Upper lobe of left lung (tissue), 4 donors: ENCODE results near the gene NMB.

Experiments
- CTCF ChIP-seq, 6 experiments: fragments of 450-650 bp in 4 of 6; fragments of 200-600 bp in 2 of 6; sonication (generic) in 2 of 6; IDR thresholded peaks; one replicate each; pipeline ENCODE4 v1.5.1; 2016 to 2019; ENCODE audit warnings: antibody characterized with exemption in 6 of 6
- EP300 ChIP-seq, 4 donors: sonication (generic); formaldehyde crosslinking; IDR thresholded peaks; one replicate each; pipeline ENCODE4 v1.5.1; 2017; ENCODE audit warnings: antibody characterized with exemption in 4 of 4, control low read depth in 2 of 4

GRCh38 chr15:84681831-84682230 lies 23.8 kb upstream of the NMB start:
- TF ChIP-seq CTCF (IDR thresholded peaks at IDR 0.05) (no peak), EP300 (IDR thresholded peaks at IDR 0.05) (no peak)
